Caco-2 (cell line): ENCODE measurements around the gene HTRA2. TPM values are rescaled to one million over a fixed set of nuclear protein-coding genes. Genes with fewer than 3 reads are reported as not detected.

Experiments used
- BruUV-seq: library from RNA; stranded (reverse); fragments of 400-500 nt; replicated peaks from 2 replicates; lab custom pipeline; 2021; lab: Mats Ljungman, UMichigan
- CTCF ChIA-PET: fragments of 300-600 bp; sonication (Branson Sonifier 250); formaldehyde crosslinking; loops from one replicate; lab custom pipeline; 2022; ENCODE audit warnings: antibody characterized with exemption; lab: Charles Lee
- POLR2A ChIA-PET: fragments of 300-600 bp; sonication (Branson Sonifier 250); formaldehyde crosslinking; loops from one replicate; lab custom pipeline; 2022; ENCODE audit warnings: antibody characterized with exemption; lab: Charles Lee
- DNase-seq, 2 experiments: peaks; one replicate each; pipeline versions ENCODE4 v3.0.0 to v3.0.0-alpha.2; 2020 to 2022
- H3K27me3 ChIP-seq: replicated peaks from 2 replicates; pipeline ENCODE4 v1.6.0; 2011; ENCODE audit warnings: low read length; ENCODE audit not compliant: control insufficient read depth, insufficient read depth
- H3K36me3 ChIP-seq: 2 replicates; pipeline ENCODE4 v1.5.1; 2011; ENCODE audit warnings: low read length; ENCODE audit not compliant: control insufficient read depth, insufficient read depth
- H3K4me1 ChIP-seq: fragments of 250-450 bp; sonication (Bioruptor Pico); 2 replicates; pipeline ENCODE4 v1.5.1; 2020; ENCODE audit warnings: mild to moderate bottlenecking
- H3K4me3 ChIP-seq: 2 replicates; pipeline ENCODE4 v1.5.1; 2011; ENCODE audit warnings: low read depth, mild to moderate bottlenecking, control low read depth, low read length
- H3K9me3 ChIP-seq: fragments of 250-450 bp; sonication (Bioruptor Pico); 2 replicates; pipeline ENCODE4 v1.5.1; 2020; ENCODE audit warnings: mild to moderate bottlenecking, moderate library complexity
- H3K27ac Mint-ChIP-seq: one replicate; pipeline ENCODE4 v1.8.0; 2022; ENCODE audit warnings: mixed read lengths; ENCODE audit not compliant: unreplicated experiment
- H3K27me3 Mint-ChIP-seq: one replicate; pipeline ENCODE4 v1.8.0; 2022; ENCODE audit warnings: mixed read lengths; ENCODE audit not compliant: insufficient read depth, unreplicated experiment
- H3K36me3 Mint-ChIP-seq: one replicate; pipeline ENCODE4 v1.8.0; 2022; ENCODE audit warnings: mild to moderate bottlenecking, mixed read lengths; ENCODE audit not compliant: insufficient read depth, unreplicated experiment
- H3K4me1 Mint-ChIP-seq: one replicate; pipeline ENCODE4 v1.8.0; 2022; ENCODE audit warnings: low read depth, mixed read lengths; ENCODE audit not compliant: unreplicated experiment
- H3K4me3 Mint-ChIP-seq: one replicate; pipeline ENCODE4 v1.8.0; 2022; ENCODE audit warnings: mild to moderate bottlenecking, moderate library complexity, mixed read lengths; ENCODE audit not compliant: unreplicated experiment
- H3K9me3 Mint-ChIP-seq: one replicate; pipeline ENCODE4 v1.8.0; 2022; ENCODE audit warnings: mixed read lengths; ENCODE audit not compliant: unreplicated experiment
- intact Hi-C: fragments of 100-400 bp; cut with micrococcal nuclease; formaldehyde crosslinking; loops from one replicate; pipeline ENCODE4 v1.10.0; 2022; ENCODE audit not compliant: unreplicated experiment
- total RNA-seq: library from RNA; stranded (reverse); gene quantifications from 2 replicates; pipeline ENCODE4 v1.2.3, GENCODE V29; 2022
- TF ChIP-seq, protein P1 (sequence below), 2 experiments: fragments of 200-600 bp in 1 of 2; IDR thresholded peaks; 1 replicate in 1 of 2; 2 replicates in 1 of 2; pipeline versions ENCODE4 v1.5.1 to v1.8.0; 2011 to 2022; ENCODE audit warnings: antibody characterized with exemption in 1 of 2, control low read depth in 1 of 2, inconsistent platforms in 1 of 2, low read depth in 1 of 2, low read length in 1 of 2, mild to moderate bottlenecking in 1 of 2, moderate library complexity in 1 of 2; ENCODE audit not compliant: insufficient read depth in 1 of 2, severe bottlenecking in 1 of 2, unreplicated experiment in 1 of 2

HTRA2 gene
- total RNA-seq, 1 experiment from 2014 or later = 27.3 TPM

DNA sequence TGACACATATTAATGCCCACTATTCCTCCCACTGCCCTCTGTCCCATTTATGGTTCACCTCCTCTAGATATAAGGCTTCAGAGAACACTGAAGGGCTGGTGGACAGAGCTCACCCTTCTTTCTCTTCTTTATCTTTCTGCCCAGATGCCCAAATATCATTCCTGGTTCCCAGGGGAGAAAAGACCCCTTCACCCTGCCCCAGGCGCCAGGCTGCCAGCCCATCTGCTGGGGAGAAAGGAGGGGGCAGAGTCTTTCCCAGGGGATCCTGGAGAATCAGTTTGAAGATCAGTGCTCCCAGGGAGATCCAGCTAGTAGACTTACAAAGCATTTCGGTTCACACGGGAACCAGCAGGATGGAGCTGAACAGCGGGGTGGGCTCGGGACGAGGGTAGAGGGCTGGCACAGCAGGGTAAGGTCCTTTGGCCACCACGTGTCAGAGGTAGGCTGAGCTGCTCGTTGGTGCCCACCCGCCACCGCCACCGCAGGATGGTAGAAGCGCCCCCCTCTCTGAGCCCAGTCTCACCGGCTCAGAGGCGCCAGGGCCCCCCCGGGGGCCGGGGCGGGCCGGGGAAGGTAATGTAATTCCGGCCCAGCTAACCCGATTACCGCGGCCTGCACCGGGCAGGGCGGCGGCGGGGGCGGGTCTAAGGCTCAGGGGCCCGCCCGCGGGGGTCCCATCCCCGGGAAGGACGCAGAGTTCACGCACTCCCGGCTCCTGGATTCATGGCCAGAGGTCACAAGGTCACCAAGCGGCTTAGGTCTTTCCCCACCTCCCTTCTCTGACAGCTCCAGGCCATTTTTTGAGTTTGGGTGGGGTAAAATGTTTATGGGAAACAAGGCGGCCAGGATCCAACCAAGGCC, 16.8 kb upstream of the HTRA2 start:
- Mint-ChIP-seq H3K27ac (no peak overlapping the region), H3K9me3 (no peaks in the 10 kb centered on the region), H3K36me3 (peaks cover 8% of the 10 kb centered on the region), H3K4me1 (peaks cover 8% of the 10 kb centered on the region), H3K4me3 (no peak overlapping the region), H3K27me3 (peaks cover 3% of the 10 kb centered on the region)
- POLR2A ChIA-PET = no interaction called here
- Histone ChIP-seq H3K9me3 (no peaks in the 10 kb centered on the region), H3K4me1 (0 out of 2 replicates have a peak, but pooled peaks cover 8% of the 10 kb centered on the region), H3K36me3 (no peaks in the 10 kb centered on the region), H3K4me3 (no peak overlapping the region), H3K27me3 (no peaks in the 10 kb centered on the region)
- CTCF ChIA-PET = interaction anchor here (1.4 kb wide), 1 partner anchor 19 kb away, joined by 4 read pairs; no protein-coding TSS in a partner anchor
- DNase-seq = peak in 1 of 2 experiments; percentile 27
- intact Hi-C loops = no loop called here
- TF ChIP-seq, protein P1, sequence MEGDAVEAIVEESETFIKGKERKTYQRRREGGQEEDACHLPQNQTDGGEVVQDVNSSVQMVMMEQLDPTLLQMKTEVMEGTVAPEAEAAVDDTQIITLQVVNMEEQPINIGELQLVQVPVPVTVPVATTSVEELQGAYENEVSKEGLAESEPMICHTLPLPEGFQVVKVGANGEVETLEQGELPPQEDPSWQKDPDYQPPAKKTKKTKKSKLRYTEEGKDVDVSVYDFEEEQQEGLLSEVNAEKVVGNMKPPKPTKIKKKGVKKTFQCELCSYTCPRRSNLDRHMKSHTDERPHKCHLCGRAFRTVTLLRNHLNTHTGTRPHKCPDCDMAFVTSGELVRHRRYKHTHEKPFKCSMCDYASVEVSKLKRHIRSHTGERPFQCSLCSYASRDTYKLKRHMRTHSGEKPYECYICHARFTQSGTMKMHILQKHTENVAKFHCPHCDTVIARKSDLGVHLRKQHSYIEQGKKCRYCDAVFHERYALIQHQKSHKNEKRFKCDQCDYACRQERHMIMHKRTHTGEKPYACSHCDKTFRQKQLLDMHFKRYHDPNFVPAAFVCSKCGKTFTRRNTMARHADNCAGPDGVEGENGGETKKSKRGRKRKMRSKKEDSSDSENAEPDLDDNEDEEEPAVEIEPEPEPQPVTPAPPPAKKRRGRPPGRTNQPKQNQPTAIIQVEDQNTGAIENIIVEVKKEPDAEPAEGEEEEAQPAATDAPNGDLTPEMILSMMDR (IDR thresholded peaks at IDR 0.05; ENCODE audit: insufficient read depth in 1 of 2, low read depth in 1 of 2, low read length in 1 of 2, severe bottlenecking in 1 of 2, unreplicated experiment in 1 of 2) = no peak
- no TSS peak for BruUV-seq

DNA sequence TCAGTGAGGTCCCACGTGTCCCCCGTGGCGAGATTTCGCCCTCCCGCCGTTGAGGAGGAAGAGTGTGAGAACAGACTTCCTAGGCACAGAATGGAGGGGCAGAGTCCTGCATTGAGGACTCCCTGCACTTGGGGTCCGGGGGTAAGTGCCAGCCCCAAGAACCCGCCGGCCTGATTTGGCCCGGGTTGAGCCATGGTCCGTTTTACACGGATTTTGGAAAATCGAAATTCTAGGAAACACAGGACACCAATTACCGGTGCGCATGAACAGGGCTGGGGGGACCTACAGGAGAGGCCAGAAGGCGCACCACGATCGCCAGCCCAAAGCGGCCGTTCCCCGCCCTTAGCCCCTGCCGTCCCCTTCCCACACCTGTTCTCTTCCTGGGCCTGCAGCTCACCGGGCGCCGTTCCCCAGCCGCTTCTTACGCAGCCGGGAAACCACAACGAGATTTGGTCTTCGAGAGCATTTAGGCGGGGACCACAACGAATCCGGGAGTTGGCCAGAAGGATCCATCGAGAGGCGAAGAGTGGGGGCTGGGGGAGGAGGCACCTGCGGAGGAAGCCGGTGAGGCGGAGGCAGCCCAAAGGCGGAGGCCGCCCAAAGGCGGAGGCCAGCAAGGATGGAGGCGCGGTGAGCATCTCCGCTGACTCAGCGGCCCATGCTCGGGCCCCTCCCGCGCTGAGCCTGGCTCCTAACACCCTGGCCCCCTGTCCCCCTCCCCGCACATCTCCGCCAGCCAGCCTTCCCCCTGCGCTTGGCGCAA, 15.9 kb upstream of the HTRA2 start:
- no peak for DNase-seq
- H3K4me3 ChIP-seq = peak overlapping the region; percentile 13
- no peak overlapping the region for H3K4me3 Mint-ChIP-seq
- no peak overlapping the region for H3K27ac Mint-ChIP-seq
- TF ChIP-seq, protein P1 (IDR thresholded peaks at IDR 0.05; ENCODE audit: insufficient read depth in 1 of 2, low read depth in 1 of 2, low read length in 1 of 2, severe bottlenecking in 1 of 2, unreplicated experiment in 1 of 2) = no peak
- BruUV-seq = no TSS peak
- no peaks in the 10 kb centered on the region for H3K36me3 ChIP-seq
- intact Hi-C loops = no loop called here
- H3K27me3 Mint-ChIP-seq = peaks cover 3% of the 10 kb centered on the region
- H3K36me3 Mint-ChIP-seq = peaks cover 6% of the 10 kb centered on the region
- ChIA-PET POLR2A (no interaction called here), CTCF (interaction anchor here (0.6 kb wide), 1 partner anchor 17 kb away, joined by 3 read pairs; no protein-coding TSS in a partner anchor)
- no peaks in the 10 kb centered on the region for H3K9me3 Mint-ChIP-seq
- H3K27me3 ChIP-seq = no peaks in the 10 kb centered on the region
- H3K4me1 ChIP-seq = 0 out of 2 replicates have a peak, but pooled peaks cover 3% of the 10 kb centered on the region
- H3K9me3 ChIP-seq = no peaks in the 10 kb centered on the region
- H3K4me1 Mint-ChIP-seq = no peaks in the 10 kb centered on the region
